LoVo (cell line): ENCODE results near the gene RREB1.
"Not testable (repeated sequence)": the region's sequence is repeated elsewhere in the genome, so short reads cannot be mapped to it uniquely, and the experiment has no call there.

ENCODE experiments used
- DNase-seq: peaks from one replicate; pipeline ENCODE4 v3.0.0-alpha.2; 2016; ENCODE audit warnings: low spot score

The RREB1 gene

DNA sequence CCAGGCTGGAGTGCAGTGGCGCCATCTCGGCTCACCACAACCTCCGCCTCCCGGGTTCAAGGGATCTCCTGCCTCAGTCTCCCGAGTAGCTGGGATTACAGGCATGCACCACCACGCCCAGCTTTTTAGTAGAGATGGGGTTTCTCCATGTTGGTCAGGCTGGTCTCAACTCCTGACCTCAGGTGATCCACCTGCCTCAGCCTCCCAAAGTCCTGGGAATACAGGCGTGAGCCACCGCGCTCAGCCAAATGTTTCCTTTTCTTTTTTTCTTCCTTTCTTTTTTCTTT, 155.7 kb downstream of the RREB1 start:
- DNase-seq, result not testable (repeated sequence)

- DNase-seq, result no peak
These were observed 156.3 kb downstream of the RREB1 start for GRCh38 chr6:7264041-7264440.

DNA sequence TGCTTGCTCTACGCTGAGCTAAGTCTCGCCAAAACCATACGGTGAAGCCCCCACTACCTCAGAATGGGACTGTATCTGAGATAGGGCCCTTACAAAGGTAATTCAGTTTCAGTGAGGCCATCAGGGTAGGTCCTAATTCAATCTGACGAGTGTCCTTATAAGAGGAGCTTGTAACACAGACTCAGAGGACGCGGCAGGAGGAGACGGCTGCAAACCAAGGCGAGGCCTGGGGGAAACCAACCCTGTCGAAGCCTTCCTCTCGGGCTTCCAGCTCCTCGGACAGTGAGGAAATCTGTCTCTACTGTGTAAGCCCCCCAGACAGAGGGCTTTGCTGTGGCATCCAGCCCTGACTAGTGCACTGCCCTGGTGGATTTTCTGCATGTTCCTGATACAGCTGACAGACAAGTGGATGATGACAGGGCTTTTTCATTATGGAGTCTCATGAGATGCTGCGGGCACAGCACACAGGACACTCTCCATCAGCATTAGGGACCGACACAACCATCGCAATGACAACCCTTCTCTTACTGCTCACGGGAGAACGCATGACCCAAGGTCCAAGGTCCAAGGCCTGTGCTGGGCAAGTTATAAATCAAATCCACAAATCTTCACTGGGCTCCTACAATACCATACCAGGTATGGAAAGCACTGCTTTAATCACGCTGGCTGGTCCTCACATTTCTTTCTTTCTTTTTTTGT, 157.1 kb downstream of the RREB1 start:
- DNase-seq, result no peak

- DNase-seq, result not testable (repeated sequence)
These were observed 157.6 kb downstream of the RREB1 start for GRCh38 chr6:7265385-7265726.

DNA sequence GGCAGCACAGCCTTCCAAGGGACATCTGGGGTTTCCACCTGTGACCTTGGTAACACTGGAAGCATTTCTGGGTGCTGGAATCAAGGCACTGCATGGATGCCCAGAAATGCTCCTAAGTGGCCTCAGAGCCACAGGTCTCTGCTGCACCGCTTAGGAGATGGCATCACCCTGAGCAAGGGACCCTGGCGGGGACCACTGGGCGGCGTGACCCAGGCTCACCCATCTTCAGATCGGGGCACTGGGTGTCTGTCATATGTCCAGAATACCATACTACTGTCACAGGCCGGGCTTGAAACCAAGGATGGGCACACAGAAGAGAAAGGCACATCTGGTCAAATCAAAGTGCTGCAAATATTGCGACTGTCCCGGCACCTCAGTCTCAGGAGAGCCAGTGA, 159.3 kb downstream of the RREB1 start:
- no peak for DNase-seq

GRCh38 chr6:7267466-7268091, 159.8 kb downstream of the RREB1 start:
- peak; percentile 59 for DNase-seq

GRCh38 chr6:7268362-7268761, 160.6 kb downstream of the RREB1 start:
- DNase-seq, result no peak

GRCh38 chr6:7268816-7269555, 161.2 kb downstream of the RREB1 start:
- no peak for DNase-seq

DNA sequence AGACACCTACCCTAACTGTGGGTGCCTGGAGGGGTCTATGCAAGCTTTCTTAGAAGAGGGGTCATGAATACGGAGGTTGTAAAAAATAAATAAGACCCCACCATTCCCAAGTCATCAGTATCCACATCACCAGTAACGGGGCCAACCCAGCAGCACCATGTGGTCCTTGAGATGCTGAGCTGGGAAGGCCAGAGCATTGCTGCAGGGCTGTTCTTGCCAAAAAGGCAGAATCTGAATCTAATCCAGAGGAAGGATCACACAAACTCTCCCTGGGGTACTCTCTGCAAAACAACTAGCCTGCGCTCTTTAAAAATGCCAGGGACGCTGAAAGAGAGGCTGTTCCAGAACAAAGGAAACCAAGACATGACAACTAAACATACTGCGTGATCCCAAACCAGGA, 162.1 kb downstream of the RREB1 start:
- DNase-seq, result no peak

DNA sequence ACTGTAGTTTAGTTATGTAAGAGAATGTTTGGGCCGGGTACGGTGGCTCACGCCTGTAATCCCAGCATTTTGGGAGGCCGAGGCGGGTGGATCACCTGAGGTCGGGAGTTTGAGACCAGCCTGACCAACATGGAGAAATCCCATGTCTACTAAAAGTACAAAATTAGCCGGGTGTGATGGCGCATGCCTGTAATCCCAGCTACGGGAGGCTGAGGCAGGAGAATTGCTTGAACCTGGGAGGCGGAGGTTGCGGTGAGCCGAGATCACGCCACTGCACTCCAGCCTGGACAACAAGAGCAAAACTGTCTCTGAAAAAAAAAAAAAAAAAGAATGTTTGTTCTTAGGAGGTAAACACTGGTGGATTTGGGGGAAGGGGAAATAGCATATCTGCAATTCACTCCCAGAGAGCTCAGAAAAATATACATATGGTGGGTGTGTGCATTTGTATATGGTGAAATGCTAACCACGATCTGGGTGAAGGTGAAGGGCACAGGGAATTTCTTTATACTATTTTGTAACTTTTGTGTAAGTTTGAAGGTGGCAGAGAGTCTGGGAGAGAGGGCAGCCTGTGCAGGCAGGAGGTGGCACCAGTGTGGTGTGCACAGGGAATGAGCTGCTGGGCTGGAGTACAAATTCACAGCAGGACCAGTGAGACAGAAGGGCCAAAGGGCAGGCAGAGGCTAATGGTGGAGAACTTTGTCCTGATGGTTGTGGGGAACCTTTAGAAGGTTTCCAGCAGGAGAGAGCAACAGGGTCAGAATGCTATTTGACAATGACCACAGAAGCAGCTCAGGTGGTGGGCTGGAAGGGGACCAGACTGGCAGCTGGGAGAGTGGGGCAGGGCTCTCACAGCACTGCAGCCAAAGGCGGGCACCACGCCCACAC, 162.8 kb downstream of the RREB1 start:
- no peak for DNase-seq

GRCh38 chr6:7271205-7271534, 163.4 kb downstream of the RREB1 start:
- DNase-seq, result no peak

DNA sequence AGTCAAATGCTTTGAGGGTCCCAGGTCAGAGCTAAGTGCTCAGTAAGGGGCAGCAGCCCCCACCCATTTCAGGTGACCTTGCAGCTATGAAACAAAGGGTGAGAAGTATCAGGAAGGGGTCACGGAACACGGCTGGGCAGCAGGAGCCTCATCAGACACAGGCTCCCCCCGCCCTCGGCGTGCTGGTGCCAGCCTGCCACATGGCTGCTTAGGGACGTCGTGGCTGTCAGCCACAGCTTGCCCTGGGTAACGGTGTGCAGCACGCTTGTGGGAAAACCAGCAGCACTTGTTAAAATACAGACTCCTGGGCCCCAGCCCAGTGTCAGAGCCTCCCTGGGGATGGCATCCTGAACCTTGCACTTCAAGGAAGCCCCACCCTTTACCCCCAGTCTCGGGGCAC, 165.9 kb downstream of the RREB1 start:
- no peak for DNase-seq

GRCh38 chr6:7274525-7274924, 166.8 kb downstream of the RREB1 start:
- DNase-seq, result not testable (repeated sequence)

DNA sequence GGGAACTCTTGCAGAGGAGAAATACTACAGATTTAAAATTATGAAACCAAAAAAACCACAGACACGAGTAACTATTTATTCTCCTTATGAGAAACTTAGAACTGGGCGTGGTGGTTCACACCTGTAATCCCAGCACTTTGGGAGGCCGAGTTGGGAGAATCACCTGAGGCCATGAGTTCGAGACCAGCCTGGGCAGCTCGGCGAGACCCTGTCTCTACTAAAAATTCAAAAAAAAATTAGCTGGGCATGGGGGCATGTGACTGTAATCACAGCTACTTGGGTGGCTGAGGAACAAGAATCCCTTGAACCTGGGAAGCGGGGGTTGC, 168.4 kb downstream of the RREB1 start:
- no peak for DNase-seq

DNA sequence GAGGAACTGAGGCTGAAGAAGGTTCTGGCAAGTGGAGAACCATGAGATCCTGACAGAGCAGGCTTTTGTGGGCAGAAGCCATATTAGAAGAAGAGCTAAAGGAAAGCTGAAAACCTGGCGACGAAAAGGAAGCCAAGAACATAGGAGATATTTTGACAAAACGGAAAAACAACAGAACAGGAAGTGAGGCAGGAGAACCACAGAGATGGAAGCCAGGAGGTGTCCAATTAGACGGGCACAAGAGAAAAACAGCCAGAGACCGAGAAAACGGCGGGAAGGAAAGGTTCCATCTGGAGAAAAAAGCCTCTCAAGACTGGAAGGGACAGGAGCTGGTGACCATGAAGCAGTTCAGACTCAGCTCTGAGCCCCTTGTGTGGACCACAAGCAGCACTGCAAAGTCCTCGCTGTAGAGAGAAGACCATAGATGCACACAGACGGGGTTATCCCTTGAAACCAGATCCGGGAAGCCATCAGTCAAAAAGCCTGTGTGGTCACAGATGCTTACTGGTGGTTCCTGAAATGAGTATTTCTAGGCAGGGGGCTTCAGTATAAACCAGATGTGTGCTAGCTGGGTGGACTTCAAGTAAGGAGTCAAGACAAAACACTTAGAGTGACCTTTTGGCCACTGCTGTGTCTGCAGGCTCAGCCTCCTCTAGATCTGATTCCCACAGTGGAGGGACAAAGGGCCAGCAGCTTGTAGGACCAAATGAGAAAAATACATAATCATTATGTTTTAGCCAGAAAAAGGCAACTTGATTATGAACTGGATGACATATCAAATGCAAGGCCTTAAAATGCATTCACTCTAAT, 174.5 kb downstream of the RREB1 start:
- DNase-seq, result no peak

- no peak for DNase-seq
These were observed 175.9 kb downstream of the RREB1 start for GRCh38 chr6:7283676-7284075.

- no peak for DNase-seq
These were observed 177.7 kb downstream of the RREB1 start for GRCh38 chr6:7285416-7285815.

DNA sequence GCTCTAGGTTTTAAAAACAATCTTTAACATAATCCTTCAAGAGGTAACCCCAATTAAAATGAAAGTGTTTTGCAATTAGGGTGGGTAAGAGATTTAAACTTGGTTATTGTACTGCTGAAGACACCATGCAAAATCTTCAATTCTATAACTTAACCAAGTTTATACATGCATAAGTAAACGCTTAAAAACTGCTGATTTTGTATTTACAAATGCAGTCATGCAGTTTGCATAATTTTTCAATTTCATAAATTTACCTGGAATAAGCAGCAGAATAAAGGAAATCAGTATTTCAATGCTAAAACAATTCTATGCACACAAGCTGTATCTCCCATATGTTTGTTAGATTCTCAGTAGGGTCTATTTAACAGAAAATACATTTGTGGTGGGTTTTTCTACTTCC, 182.3 kb downstream of the RREB1 start:
- no peak for DNase-seq

GRCh38 chr6:7292596-7293255, 185.0 kb downstream of the RREB1 start:
- DNase-seq, result no peak

DNA sequence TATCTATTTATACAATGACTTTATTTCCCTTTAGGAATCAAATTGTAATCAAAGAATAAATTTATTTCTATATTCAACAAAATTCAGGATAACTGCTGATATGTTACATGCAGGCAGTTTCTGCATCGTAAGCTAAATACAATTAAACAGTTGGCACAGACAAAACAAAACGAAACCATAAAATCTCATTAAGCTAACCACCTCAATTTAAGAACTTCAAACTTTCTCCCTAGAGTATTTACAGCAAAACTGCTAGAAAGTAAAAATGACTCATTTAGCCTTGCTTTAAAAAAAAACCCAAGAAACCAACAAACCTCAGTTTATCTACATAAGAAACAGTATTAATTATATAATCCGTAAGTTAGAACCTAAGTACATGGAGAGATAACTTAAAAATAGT, 188.2 kb downstream of the RREB1 start:
- no peak for DNase-seq

DNA sequence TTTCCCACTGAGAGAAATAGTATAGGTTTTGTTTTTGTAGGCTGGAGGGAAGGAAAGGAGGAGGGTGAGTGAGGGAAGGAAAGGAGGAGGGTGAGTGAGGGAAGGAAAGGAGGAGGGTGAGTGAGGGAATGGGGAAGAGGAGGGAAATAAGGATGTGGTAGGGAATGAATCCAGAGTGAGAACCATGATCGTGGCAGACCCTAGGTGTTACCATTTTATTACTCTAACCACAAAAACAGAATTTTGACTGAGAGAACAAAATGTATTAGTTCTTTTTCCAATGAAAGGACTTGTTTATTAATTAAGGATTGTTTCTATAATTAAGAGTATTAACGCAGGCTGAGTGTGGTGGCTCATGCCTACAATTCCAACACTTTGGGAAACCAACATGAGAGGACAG, 188.8 kb downstream of the RREB1 start:
- no peak for DNase-seq

DNA sequence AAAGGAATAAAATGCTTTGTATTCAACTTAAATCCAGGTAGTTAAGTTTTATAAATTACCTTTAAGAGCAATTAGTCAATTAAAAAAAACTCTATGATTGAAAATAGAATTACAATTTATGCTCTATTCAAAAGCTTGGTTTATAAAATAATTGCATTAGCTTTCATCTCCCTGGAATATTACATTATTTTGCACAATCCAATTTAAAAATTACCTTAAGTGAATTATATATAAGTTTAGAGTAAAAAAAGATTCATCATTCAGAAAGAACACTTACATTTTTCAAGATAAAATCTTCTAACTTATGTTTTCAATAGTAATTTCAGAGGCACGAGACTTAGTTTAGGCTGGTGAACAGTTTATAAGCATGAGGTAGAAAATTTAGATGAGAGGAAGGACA, 190.4 kb downstream of the RREB1 start:
- no peak for DNase-seq
